GM12864 (cell line): Measurements from ENCODE around the gene STXBP4.

Experiments
- DNase-seq: peaks from one replicate; pipeline ENCODE4 v3.0.0-alpha.2; 2011; ENCODE audit warnings: low read depth
- H3K4me3 ChIP-seq: 2 replicates; pipeline ENCODE4 v1.5.1; 2011; ENCODE audit warnings: mild to moderate bottlenecking, low read depth, low read length, control low read depth
- CTCF ChIP-seq: IDR thresholded peaks from 2 replicates; pipeline ENCODE4 v1.5.1; 2011; ENCODE audit warnings: low read depth, mild to moderate bottlenecking, moderate library complexity, low read length, control low read depth, inconsistent platforms; ENCODE audit errors: missing control alignments

STXBP4 gene

GRCh38 chr17:55219934-55220333, 251.4 kb downstream of the STXBP4 start:
- DNase-seq = no peak
- no peak for TF ChIP-seq CTCF
- no peak overlapping the region for H3K4me3 ChIP-seq
